ENCODE results near the gene ZNF853.
"Not testable (repeated sequence)": the region's sequence is repeated elsewhere in the genome, so short reads cannot be mapped to it uniquely, and the experiment has no call there.

The ZNF853 gene

DNA sequence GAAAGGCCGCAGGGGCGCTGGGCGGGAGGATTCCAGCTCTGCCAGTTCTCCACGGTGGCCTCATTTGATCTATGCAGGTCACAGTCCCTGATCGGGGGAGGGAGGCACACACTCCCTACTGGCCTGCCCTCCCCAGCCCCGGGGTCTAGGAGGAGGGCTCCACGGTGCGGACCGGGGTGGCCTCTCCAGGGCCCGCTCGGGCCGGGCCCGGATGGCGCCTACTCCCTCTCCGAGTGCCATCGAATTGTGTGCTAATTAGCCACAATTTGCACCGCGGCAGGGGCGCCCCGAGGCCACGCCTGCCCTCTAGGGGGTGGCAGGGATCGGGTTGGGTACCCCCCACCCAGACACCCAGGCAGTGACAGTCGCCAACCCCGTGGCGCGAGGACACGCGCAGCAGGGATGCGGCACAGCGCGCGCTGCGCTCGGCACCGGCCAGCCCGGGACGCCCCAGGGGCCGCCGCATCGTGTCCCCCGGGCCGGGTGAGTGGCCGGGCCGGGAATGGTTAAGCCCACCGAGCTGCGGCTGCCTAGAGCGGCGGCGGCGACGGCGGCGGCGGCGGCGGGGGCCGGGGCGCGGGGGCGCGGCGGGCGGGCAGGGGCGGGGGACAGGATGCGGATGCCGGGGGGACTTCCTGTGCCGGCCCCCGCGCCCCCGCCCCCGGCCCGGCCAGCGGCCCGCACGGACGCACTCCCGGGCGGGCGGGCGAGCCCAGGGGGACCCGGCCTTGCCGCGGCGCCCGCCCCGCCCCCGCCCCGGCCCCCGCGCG is at the start of gene ZNF853:
TSS of gene ZNF853 (plus strand) at position 658 of the 770 bp plus-strand sequence. CDS start 565 bp downstream, outside the sequence.
- DNase-seq (ENCODE audit: low spot score): no peak

DNA sequence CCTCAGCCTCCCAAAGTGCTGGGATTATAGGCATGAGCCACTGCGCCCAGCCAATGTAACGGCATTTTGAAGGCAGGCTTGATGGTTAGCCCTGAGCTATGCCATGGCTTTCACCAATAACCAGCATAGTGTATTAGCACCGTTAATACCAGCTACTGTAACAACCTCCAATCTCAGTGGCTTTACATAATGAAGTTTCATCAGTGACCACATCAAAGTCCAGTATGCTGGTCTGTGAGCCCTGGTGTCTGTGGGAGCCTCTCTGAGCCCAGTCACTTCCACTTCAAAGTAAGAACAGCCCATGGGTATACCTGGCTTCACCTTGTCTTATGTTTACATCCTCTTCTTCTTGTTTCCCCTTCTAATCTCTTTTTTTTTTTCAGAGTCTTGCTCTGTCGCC is 49.8 kb upstream of the ZNF853 start:
- no peak for DNase-seq (ENCODE audit: low spot score)

DNA sequence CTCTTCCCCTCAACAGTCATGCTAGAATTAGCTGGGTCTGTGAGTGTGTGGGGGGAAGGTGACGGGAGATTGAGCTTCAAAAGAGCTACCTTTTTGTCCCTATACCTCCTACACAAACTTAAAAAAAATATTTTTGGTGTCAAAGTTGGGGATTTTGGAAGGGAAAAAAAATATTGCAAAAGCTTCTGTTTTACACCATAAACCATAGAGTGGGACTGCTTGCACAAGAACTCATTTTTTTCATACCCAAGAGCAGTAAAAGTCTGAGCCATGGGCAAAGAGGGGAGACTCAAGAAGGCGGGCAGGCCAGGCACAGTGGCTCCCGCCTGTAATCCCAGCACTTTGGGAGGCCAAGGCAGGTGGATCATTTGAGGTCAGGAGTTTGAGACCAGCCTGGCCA is 47.5 kb upstream of the ZNF853 start:
- DNase-seq (ENCODE audit: low spot score): no peak

GRCh38 chr7:6571160-6571779 is 44.1 kb upstream of the ZNF853 start:
- no peak for DNase-seq (ENCODE audit: low spot score)

GRCh38 chr7:6575281-6576023 is 40.0 kb upstream of the ZNF853 start:
- DNase-seq (ENCODE audit: low spot score): no peak

- DNase-seq (ENCODE audit: low spot score): no peak
Measured at GRCh38 chr7:6576024-6576866, 39.2 kb upstream of the ZNF853 start.

- not testable (repeated sequence) for DNase-seq (ENCODE audit: low spot score)
Measured at GRCh38 chr7:6576867-6577368, 38.5 kb upstream of the ZNF853 start.

DNA sequence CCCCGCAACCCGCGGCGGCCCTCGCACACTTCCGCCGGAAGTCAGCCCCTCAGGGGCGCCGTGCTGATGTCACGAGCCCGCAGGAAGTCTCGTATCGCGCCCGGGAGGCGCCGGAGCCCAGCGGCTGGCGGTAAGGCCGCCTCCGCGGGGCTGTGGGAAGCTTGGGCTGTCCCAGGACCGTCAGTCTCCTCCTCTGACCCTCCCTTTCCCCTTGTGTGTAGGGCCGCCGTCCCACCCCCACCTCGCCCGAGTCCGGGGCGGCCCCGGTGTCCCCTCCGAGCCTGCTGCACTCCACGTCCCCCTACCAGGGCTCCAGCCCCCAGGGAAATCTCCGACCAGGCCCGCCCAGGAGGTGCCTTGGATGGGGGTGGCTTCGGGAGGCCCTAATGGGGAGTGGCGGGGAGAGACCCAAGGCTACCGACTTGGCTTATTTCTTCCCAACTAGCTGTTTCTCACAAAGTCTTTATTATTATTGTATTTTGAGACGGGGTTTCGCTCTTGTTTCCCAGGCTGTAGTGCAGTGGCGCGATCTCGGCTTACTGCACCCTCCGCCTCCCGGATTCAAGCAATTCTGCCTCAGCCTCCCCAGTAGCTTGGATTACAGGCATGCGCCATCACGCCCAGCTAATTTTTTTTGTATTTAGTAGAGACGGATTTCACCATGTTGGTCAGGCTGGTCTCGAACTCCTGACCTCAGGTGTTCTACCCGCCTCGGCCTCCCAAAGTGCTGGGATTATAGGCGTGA is 37.9 kb upstream of the ZNF853 start, which contains the start of gene ZDHHC4:
TSS of gene ZDHHC4 (plus strand) at position 86 of the 745 bp plus-strand sequence. CDS start 3,108 bp downstream, outside the sequence.
- DNase-seq (ENCODE audit: low spot score): peak; percentile 75

GRCh38 chr7:6578114-6579084 is 37.0 kb upstream of the ZNF853 start:
- DNase-seq (ENCODE audit: low spot score): no peak

DNA sequence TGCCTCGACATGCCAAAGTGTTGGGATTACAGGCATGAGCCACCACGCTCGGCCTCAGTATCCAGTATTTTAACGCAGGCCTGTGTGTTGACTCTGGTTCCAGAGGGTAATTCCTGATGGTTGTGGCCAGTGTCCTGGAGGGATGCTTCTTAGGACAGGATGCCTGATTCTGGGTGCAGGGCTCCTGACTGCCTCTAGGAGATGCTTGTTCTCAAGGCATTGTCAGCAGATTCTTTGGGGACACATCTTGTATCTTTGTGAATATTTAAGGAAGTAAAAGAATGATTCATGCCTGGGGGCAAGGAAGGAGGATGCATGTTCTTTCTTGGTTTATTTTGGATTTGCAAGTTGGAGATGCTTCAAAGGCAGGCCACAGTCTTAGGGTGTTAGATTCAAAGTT is 36.0 kb upstream of the ZNF853 start:
- no peak for DNase-seq (ENCODE audit: low spot score)

DNA sequence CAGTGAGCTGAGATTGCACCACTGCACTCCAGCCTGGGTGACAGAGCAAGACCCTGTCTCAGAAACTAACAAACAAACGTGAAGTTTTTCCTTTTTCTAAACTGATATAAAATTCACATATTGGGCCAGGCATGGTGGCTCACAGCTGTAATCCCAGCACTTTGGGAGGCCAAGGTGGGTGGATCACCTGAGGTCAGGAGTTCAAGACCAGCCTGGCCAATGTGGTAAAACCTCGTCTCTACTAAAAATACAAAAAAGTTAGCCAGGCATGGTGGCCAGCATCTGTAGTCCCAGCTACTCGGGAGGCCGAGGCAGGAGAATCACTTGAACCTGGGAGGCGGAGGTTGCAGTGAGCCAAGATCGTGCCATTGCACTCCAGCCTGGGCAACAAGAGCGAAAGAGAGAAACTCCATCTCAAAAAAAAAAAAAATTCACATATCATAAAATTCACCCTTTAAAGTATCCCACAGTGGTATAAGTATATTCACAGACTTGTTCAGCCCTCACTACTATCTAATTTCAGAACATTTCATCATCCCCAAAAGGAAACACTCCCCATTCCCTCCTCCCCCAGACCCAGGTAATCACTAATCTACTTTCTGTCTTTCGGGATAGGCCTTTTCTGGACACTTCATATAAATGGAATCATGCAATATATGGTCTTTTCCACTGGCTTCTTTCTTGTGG is 29.5 kb upstream of the ZNF853 start:
- not testable (repeated sequence) for DNase-seq (ENCODE audit: low spot score)

DNA sequence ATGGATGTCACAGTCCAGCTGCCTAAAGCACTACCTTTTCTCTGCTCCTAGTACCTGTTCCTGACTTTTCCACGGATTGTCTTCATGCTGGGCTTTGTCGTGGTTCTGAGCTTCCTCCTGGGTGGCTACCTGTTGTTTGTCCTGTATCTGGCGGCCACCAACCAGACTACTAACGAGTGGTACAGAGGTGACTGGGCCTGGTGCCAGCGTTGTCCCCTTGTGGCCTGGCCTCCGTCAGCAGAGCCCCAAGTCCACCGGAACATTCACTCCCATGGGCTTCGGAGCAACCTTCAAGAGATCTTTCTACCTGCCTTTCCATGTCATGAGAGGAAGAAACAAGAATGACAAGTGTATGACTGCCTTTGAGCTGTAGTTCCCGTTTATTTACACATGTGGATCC is 26.8 kb upstream of the ZNF853 start:
- no peak for DNase-seq (ENCODE audit: low spot score)

DNA sequence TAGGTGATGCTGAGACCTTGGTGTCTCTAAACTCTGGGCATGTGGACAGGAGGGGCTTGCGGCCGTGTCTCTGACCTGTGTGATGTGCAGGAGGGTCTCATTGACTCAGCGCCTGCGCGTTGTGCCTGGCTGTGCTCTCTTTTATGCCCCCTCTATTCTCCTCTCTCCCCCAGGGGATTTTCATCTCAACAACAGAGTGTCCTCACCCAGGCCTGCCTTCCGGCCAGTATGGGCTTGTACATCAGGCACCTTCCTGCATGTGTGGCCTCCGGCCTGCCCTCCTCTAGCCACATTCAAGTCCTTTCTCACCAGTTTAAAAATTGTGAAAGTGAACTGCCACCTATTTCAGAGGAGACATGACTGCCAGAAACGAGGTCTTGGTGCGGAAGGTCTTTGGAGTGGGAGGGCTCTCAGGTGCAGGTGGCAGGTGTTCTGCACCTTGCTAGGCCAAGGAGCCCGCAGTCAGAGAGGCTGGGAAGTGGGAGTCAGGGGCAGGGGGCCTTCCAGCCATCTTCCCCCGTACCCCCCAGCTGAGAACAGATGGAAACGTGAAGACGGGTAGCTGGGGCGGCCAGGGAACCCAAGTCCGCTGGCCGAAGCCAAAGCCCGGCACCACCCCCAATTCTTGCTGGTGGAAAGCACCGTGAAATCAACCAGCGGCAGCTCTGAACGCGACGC is 26.1 kb upstream of the ZNF853 start:
- no peak for DNase-seq (ENCODE audit: low spot score)

- peak; percentile 44 for DNase-seq (ENCODE audit: low spot score)
Measured at GRCh38 chr7:6589829-6590644, 25.4 kb upstream of the ZNF853 start, which contains the start of gene INTS15. INTS15 (plus strand) TSS chr7:6590021; CDS start chr7:6590284, 263 bp downstream.

DNA sequence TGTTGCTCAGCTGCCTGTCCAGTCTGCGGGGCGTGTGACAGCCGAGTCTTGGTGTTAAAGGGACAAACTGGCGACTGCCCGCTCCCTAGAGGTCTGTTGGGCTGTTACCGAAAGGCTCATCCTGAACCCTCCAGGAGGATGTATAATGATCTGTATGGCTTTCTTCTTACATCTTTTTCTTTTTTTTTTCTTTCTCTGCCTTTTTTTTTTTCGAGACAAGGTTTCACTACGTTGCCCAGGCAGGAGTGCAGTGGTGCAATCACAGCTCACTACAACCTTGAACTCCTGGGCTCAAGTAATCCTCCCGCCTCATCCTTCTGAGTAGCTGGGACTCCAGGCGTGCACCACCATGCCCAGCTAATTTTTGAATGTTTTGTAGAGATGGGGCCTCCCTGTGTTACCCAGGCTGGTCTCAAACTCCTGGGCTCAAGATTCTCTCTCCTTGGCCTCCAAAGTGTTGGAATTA is 24.7 kb upstream of the ZNF853 start:
- DNase-seq (ENCODE audit: low spot score): no peak

DNA sequence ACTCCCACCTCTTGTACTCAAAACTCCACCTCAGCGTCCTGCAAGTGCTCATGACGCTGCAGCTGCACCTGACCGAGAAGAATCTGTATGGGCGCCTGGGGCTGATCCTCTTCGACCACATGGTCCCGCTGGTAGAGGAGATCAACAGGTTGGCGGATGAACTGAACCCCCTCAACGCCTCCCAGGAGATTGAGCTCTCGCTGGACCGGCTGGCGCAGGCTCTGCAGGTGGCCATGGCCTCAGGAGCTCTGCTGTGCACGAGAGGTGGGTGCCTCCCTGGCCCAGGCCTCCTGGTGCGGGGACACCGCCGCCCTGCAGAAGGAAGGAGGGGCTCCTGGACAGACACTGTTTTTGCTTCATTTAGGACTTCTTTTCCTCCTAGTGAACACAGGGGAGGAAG is 15.3 kb upstream of the ZNF853 start:
- DNase-seq (ENCODE audit: low spot score): no peak

- DNase-seq (ENCODE audit: low spot score): no peak
Measured at GRCh38 chr7:6604458-6604857, 11.0 kb upstream of the ZNF853 start.
